ENCODE results near the gene TRMT44. TPM values are rescaled to one million over a fixed set of nuclear protein-coding genes. Genes with fewer than 3 reads are reported as not detected.

TRMT44 gene
- total RNA-seq, 1 experiment from 2014 or later = 22.9 TPM

DNA sequence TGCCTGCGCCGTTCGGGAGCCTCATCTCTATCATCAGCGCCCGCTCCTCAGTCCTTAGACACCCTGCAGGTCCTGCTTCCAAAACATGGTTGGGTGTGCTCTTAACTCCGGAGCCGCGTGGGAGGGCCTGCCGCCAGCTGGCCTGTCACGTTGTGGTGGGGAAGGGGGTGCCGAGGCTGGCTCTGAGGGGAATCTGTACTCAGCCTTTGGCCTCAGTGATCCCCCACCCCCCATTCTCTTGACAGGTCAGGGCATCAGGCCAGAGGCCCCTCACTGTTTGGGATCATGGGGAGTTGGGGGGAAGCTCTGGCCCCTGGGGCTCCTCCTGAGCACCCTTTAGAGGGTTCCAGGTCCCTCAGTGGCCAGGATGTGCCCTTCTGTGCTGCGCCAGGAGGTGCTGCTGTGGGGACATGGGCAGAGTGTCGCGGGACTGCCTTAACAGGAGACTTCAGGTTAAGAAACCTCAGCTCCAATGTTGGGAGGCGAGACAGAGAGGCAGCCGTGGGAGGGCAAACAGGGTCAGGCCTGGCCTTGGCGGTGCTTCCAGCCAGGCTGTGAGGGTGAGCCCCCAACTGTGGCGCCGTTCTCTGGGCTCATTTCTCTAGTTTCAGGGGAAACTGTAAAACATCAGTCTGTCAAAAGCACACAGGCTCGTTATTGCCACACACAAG, 33.5 kb downstream of the TRMT44 start:
- BruUV-seq (replicated peaks) = no TSS peak
- Histone ChIP-seq H3K27ac (ENCODE audit: low read depth, low read length, poor library complexity, severe bottlenecking) (no peak overlapping the region), H3K4me1 (ENCODE audit: insufficient read depth, low read length, poor library complexity, severe bottlenecking) (peaks cover 2% of the 10 kb centered on the region), H3K4me3 (ENCODE audit: low read depth, low read length, poor library complexity, severe bottlenecking) (no peak overlapping the region), H3K9me3 (ENCODE audit: low read depth, low read length, poor library complexity, severe bottlenecking) (no peaks in the 10 kb centered on the region), H3K36me3 (ENCODE audit: insufficient read depth, low read length, poor library complexity, severe bottlenecking) (peaks cover 11% of the 10 kb centered on the region), H3K27me3 (replicated peaks; ENCODE audit: insufficient read depth, low read depth, low read length, poor library complexity) (no peaks in the 10 kb centered on the region)
- no peak for DNase-seq (ENCODE audit: low spot score)
- ChIA-PET POLR2A (ENCODE audit: low non-redundant PET) (no interaction called here), CTCF (interaction anchor here (0.8 kb wide), 1 partner anchor 133 kb away, joined by 3 read pairs; no protein-coding TSS in a partner anchor)
- intact Hi-C loops (cut with micrococcal nuclease; ENCODE audit: unreplicated experiment) = no loop called here
- TF ChIP-seq, protein P1, sequence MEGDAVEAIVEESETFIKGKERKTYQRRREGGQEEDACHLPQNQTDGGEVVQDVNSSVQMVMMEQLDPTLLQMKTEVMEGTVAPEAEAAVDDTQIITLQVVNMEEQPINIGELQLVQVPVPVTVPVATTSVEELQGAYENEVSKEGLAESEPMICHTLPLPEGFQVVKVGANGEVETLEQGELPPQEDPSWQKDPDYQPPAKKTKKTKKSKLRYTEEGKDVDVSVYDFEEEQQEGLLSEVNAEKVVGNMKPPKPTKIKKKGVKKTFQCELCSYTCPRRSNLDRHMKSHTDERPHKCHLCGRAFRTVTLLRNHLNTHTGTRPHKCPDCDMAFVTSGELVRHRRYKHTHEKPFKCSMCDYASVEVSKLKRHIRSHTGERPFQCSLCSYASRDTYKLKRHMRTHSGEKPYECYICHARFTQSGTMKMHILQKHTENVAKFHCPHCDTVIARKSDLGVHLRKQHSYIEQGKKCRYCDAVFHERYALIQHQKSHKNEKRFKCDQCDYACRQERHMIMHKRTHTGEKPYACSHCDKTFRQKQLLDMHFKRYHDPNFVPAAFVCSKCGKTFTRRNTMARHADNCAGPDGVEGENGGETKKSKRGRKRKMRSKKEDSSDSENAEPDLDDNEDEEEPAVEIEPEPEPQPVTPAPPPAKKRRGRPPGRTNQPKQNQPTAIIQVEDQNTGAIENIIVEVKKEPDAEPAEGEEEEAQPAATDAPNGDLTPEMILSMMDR (conservative IDR thresholded peaks at IDR 0.05; ENCODE audit: low read depth, low read length) = no peak
- TF ChIP-seq EZH2 (IDR thresholded peaks at IDR 0.05; ENCODE audit: borderline replicate concordance, low read depth, low read length, poor library complexity, severe bottlenecking) = no peak

DNA sequence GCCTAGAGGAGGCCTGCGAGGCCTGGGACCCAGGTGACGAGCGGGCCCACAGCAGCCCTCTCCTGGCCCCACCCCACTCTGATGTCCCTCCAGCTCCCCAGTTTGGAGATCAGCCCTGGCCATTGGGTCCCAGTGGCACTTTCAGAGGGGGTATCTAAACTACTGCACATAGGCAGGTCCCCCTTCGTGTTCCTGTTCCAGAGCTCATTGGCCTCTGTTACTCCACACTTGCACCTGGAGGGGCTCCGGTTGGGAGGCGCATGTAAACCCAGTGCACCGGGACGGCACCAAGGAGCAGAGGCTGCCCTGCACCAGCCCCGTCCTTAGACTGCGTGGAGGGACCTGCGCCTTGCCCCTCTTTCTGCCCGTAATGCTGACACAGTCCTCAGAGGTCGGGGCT, 34.3 kb downstream of the TRMT44 start:
- H3K4me3 ChIP-seq (ENCODE audit: low read depth, low read length, poor library complexity, severe bottlenecking) = no peak overlapping the region
- H3K27me3 ChIP-seq (replicated peaks; ENCODE audit: insufficient read depth, low read depth, low read length, poor library complexity) = no peaks in the 10 kb centered on the region
- H3K27ac ChIP-seq (ENCODE audit: low read depth, low read length, poor library complexity, severe bottlenecking) = no peak overlapping the region
- BruUV-seq (replicated peaks) = no TSS peak
- ChIA-PET POLR2A (ENCODE audit: low non-redundant PET) (no interaction called here), CTCF (interaction anchor here (0.8 kb wide), 1 partner anchor 132 kb away, joined by 3 read pairs; no protein-coding TSS in a partner anchor)
- H3K4me1 ChIP-seq (ENCODE audit: insufficient read depth, low read length, poor library complexity, severe bottlenecking) = no peaks in the 10 kb centered on the region
- intact Hi-C loops (cut with micrococcal nuclease; ENCODE audit: unreplicated experiment) = no loop called here
- TF ChIP-seq, protein P1 (conservative IDR thresholded peaks at IDR 0.05; ENCODE audit: low read depth, low read length) = no peak
- TF ChIP-seq EZH2 (IDR thresholded peaks at IDR 0.05; ENCODE audit: borderline replicate concordance, low read depth, low read length, poor library complexity, severe bottlenecking) = no peak
- no peak for DNase-seq (ENCODE audit: low spot score)
- no peaks in the 10 kb centered on the region for H3K9me3 ChIP-seq (ENCODE audit: low read depth, low read length, poor library complexity, severe bottlenecking)
- peaks cover 9% of the 10 kb centered on the region for H3K36me3 ChIP-seq (ENCODE audit: insufficient read depth, low read length, poor library complexity, severe bottlenecking)

DNA sequence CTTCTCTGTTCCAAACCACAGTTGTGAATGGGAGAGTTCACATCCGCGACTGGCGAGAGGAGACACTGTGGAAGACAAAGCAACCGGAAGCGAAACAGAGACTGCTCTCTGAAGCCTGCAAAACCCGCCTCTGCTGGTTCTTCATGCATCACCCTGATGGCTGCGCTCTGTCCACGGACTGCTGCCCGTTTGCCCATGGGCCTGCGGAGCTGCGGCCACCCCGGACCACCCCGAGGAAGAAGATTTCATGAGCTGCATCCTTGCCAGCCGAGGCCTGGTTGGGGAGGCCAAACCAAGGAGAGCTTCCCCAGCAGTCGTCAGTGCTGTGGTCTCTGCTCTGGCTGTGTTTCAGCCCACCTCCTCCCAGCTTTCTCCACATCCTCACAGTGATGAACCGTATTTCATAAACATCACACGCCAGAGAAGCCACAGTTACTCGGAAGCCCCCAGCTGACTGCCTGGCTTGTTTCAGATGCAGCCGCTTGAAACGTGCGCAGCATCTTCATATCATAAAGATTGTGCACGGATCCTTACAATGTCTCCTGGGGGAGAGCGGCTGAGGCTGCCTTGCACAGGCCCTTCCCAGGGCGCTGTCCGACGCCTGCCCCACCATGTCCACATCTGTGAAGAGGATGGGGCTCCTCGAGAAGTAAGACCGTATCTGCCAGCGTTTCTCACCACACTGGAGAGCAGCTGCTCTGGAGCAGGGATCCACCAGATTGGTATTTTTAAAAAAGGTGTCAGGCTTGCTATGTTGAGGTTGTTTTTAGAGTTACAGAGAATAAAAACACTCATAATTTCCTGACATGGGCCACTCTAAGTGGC, 35.4 kb downstream of the TRMT44 start:
- DNase-seq (ENCODE audit: low spot score) = no peak
- no peaks in the 10 kb centered on the region for H3K27me3 ChIP-seq (replicated peaks; ENCODE audit: insufficient read depth, low read depth, low read length, poor library complexity)
- ChIA-PET CTCF (no interaction called here), POLR2A (ENCODE audit: low non-redundant PET) (no interaction called here)
- H3K9me3 ChIP-seq (ENCODE audit: low read depth, low read length, poor library complexity, severe bottlenecking) = no peaks in the 10 kb centered on the region
- intact Hi-C loops (cut with micrococcal nuclease; ENCODE audit: unreplicated experiment) = no loop called here
- no TSS peak for BruUV-seq (replicated peaks)
- peaks cover 9% of the 10 kb centered on the region for H3K36me3 ChIP-seq (ENCODE audit: insufficient read depth, low read length, poor library complexity, severe bottlenecking)
- H3K27ac ChIP-seq (ENCODE audit: low read depth, low read length, poor library complexity, severe bottlenecking) = no peak overlapping the region
- TF ChIP-seq, protein P1 (conservative IDR thresholded peaks at IDR 0.05; ENCODE audit: low read depth, low read length) = no peak
- TF ChIP-seq EZH2 (IDR thresholded peaks at IDR 0.05; ENCODE audit: borderline replicate concordance, low read depth, low read length, poor library complexity, severe bottlenecking) = no peak
- no peak overlapping the region for H3K4me3 ChIP-seq (ENCODE audit: low read depth, low read length, poor library complexity, severe bottlenecking)
- H3K4me1 ChIP-seq (ENCODE audit: insufficient read depth, low read length, poor library complexity, severe bottlenecking) = no peaks in the 10 kb centered on the region

Data from A673 (cell line).